SH-SY5Y (cell line): ENCODE data around the gene TNXB.

Experiments used
- GATA2 ChIP-seq: IDR thresholded peaks from 2 replicates; pipeline ENCODE4 v1.6.1; 2011; ENCODE audit warnings: mild to moderate bottlenecking, low read depth, low read length
- GATA3 ChIP-seq: IDR thresholded peaks from 2 replicates; pipeline ENCODE4 v1.6.1; 2011; ENCODE audit warnings: low read depth, mild to moderate bottlenecking, low read length, moderate library complexity

Gene TNXB

GRCh38 chr6:32127717-32128592 lies 18.8 kb upstream of the TNXB start, which contains the start of gene ATF6B:
ATF6B (minus strand) TSS chr6:32128246; CDS start chr6:32128207, 39 bp downstream.
- peak; percentile 5; the same call in 1 of the 2 replicates for TF ChIP-seq GATA2
- no peak for TF ChIP-seq GATA3

DNA sequence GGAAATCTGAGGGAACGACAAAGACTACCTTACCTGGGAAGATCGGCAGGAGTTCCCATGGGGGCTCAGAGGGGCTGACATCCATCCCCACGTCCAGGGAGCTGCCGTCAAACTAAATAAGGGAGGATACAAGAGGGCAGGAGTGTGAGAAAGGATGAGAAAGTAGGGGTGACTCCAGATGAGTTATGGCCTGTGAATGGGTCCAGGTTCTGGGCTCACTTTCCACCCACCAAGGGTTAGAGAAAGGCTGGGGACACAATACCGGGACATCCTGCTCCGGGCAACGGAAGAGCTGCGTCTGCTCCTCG lies 18.2 kb upstream of the TNXB start:
- TF ChIP-seq GATA2 = no peak
- no peak for TF ChIP-seq GATA3

GRCh38 chr6:32126880-32127279 lies 17.7 kb upstream of the TNXB start:
- TF ChIP-seq GATA3 (no peak), GATA2 (no peak)

DNA sequence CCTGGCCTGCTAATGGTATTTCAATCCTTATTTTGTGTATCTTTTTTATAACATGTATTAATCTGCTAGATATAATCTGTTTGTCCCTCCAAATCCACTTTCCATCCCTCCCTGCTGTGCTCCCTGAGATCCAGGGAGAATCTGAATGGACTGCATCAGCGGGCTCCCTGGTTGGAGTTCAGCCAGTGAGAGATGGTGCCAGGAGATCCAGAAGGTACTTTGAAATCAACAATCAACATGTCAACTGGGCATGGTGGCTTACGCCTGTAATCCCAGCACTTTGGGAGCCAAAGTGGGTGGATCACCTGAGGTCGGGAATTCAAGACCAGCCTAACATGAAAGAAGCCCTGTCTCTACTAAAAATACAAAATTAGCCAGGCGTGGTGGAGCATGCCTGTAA lies 14.5 kb upstream of the TNXB start:
- TF ChIP-seq GATA2 (no peak), GATA3 (no peak)

DNA sequence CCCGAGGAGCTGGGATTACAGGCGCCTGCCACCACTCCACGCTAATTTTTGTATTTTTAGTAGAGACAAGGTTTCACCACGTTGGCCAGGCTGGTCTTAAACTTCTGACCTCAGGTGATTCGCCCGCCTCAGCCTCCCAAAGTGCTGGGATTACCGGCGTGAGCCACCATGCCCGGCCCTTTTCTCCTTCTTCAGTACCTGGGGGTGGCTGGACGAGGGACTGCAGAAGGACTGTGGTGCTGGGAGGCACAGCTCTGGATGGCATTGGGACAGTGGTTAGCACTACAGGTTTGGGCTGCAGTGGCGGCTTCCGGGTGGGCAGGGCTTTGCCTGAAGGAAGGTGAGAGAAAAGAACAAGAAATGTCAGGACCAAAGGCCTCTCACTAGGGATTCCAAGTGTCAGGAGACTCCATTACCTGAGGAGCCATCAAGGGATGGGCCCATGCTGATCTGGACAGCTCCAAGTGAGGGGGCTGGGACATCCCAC lies 11.5 kb upstream of the TNXB start:
- TF ChIP-seq GATA2 (no peak), GATA3 (no peak)

DNA sequence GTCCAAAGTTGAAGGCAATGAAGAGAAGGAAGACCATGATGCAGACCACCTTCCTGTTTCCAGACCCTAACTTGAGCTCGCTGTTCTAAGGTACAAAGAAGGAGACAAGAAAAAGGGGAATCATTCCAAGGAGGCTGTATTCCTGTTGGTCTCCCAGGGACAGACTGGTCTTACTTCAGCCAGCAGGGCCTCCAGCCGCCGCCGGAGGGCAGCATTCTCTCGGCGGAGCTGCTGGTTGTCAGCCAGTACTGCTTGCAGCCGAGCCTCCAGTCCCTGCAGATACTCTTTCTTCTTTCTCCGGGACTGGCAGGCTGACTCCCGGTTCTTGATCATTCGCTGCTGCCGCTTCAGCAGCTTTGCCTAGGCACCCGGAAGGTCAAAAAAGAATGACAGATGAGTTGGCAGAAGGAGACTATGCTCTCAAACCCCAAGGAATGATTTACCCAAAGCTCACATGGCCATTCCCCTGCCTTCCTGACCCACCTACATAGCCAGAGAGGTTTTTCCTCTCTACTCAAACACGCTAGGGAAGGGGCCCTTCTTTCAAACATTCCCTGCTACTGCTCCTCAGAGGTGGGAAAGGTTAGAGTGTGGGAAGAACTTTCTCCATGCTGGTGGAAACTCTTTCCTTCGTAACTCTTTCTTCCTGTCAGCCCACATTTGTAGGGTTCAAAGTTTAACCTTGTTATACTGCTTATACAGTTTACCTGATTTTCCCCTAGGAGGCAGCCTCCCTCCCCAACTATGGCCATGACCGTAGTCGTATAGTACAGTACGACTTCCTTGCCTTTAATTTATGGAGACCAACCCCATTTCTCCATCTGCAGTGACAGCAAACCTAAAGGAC lies 9.9 kb upstream of the TNXB start:
- TF ChIP-seq GATA2 (no peak), GATA3 (no peak)

GRCh38 chr6:32117461-32117860 lies 8.3 kb upstream of the TNXB start:
- TF ChIP-seq GATA2 (no peak), GATA3 (no peak)

- no peak for TF ChIP-seq GATA3
- no peak for TF ChIP-seq GATA2
Measured at GRCh38 chr6:32116674-32117073, 7.5 kb upstream of the TNXB start.

DNA sequence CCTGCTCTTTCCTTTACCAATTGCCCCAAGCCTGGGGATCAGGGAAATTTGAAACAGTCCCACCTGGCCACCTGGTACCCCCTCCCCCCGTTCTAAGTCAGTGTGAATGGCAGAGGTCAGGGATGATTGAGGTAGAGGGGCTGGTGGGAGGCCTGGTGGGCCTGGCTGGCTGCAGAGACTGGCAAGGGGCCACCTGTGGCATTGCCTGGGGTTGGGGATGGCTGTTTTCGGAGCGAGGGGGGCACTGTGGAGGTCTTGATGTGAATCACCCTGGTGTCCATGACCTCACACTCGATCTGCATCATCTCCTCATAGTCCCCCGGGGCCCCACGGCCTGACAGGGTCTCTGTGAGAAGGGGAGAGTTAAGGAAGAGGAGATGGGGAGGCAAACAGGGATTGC lies 6.5 kb upstream of the TNXB start:
- TF ChIP-seq GATA2 = no peak
- no peak for TF ChIP-seq GATA3

GRCh38 chr6:32114796-32115195 lies 5.7 kb upstream of the TNXB start:
- TF ChIP-seq GATA3 = no peak
- TF ChIP-seq GATA2 = no peak

DNA sequence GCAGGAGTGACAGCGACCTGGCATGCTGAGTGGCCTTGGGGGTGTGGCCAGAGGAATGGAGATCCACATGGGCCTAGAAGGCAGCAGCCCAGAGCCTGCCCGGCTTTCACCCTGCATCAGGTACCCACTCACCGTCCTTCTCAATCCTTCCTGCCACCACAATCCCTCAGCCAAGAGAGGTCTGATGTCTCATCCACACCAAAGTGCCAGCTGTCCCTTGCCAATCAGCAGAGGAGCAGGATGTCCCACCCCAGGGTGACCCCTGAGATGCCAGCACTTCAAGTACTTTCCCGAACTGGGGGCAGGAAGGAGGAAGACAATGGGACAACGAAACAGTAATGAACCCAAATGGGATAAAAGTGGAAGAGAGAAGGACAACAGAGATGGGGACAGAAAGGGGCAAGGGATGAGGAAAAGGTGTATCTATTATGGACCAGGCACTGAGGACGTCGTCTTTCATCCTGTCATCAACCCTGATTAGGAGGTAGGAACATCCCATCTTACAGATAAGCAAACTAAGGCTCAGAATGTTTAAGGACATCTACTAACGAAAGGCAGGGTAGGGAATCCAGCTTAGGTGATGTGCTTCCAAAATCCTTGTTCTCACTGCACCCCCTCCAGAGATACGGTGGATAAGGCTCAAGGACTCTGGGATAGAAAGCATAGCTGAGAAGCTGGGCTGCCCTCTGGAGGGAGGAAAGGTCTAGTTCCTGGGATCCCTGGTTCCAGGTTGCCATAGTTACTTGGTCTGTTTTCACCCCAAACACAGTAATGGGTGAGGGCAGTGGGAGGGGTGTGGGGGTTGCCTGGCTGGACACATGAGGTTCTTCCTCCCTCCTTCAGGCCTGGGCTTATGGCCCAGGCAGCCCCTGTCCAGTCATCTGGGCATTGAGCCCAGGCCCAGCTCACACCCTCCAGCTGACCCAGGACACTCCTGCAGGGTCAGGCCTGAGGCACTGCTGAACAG lies 4.5 kb upstream of the TNXB start:
- TF ChIP-seq GATA3 = no peak
- TF ChIP-seq GATA2 = no peak

DNA sequence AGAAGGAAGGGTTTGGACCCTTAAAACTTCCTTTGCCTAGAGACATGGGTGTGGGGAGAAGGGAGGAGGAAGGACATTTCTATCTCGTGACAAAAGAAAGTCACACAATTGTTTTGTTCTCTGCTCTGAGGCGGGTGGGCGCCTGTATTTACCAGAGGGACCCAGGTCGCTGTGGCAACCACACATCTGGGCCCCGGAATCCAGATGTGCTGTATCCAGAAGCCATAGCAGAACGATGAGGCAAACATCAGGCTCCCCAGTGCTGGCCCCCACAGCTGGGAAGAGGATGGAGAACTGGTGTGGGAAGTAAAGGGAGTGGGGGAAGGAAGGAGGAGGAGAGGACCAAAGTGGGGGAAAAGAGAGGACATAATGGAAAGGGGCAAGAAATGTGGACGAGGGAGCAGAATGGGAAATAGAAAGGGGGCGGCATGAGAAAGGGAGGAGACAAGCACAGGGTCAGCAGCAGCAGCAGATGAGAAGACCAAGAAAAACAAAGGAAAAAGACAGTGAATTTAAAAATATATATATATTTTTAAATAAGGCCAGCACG lies 3.4 kb upstream of the TNXB start:
- TF ChIP-seq GATA2 = no peak
- no peak for TF ChIP-seq GATA3

- TF ChIP-seq GATA3 = no peak
- TF ChIP-seq GATA2 = no peak
Measured at GRCh38 chr6:32111424-32112066, 2.4 kb upstream of the TNXB start.

- no peak for TF ChIP-seq GATA3
- no peak for TF ChIP-seq GATA2
Measured at GRCh38 chr6:32110632-32111031, 1.5 kb upstream of the TNXB start.
